Breast epithelium (tissue), 3 donors: ENCODE measurements around the gene RXFP3.

Experiments
- POLR2A ChIP-seq: fragments of 450-650 bp; IDR thresholded peaks from one replicate; pipeline ENCODE4 v1.6.1; 2016; ENCODE audit warnings: antibody characterized with exemption, mild to moderate bottlenecking, moderate library complexity
- TF ChIP-seq, protein P1 (sequence below), 3 donors: fragments of 450-650 bp; IDR thresholded peaks; one replicate each; pipeline ENCODE4 v1.5.1; 2016 to 2017; ENCODE audit warnings: antibody characterized with exemption in 3 of 3, mild to moderate bottlenecking in 3 of 3, moderate library complexity in 3 of 3

DNA sequence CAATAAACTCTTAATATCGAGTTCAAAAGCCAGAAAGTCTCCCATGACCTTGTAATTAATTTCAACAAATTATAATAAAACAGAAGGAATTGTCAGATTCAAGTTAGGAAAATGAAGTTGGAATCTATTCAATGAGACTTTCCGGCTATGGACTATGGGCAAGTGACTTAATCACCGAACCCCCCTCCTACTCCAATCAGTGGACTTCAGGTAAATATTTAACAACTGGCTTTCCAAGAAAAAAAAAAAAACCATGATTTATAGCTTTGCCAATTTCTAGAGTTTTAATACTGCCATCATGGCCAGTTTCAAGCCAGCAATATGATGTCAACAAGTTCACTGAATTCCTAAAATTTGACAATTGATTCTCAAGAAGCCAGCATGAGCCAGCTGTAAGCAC, 43.8 kb downstream of the RXFP3 start:
- TF ChIP-seq, protein P1, sequence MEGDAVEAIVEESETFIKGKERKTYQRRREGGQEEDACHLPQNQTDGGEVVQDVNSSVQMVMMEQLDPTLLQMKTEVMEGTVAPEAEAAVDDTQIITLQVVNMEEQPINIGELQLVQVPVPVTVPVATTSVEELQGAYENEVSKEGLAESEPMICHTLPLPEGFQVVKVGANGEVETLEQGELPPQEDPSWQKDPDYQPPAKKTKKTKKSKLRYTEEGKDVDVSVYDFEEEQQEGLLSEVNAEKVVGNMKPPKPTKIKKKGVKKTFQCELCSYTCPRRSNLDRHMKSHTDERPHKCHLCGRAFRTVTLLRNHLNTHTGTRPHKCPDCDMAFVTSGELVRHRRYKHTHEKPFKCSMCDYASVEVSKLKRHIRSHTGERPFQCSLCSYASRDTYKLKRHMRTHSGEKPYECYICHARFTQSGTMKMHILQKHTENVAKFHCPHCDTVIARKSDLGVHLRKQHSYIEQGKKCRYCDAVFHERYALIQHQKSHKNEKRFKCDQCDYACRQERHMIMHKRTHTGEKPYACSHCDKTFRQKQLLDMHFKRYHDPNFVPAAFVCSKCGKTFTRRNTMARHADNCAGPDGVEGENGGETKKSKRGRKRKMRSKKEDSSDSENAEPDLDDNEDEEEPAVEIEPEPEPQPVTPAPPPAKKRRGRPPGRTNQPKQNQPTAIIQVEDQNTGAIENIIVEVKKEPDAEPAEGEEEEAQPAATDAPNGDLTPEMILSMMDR (IDR thresholded peaks at IDR 0.05), result no peak
- no peak for TF ChIP-seq POLR2A
